Measurements from ENCODE around the gene RBM20. TPM values are rescaled to one million over a fixed set of nuclear protein-coding genes. Genes with fewer than 3 reads are reported as not detected.
A peak's percentile ranks its signal among the peaks of the same experiment; 100 is the strongest.

The RBM20 gene
- total RNA-seq, 4 donors from 2014 or later, result 0.54 to 4.3 (median 1.5) TPM

- TF ChIP-seq CTCF (IDR thresholded peaks at IDR 0.05) (no peak), POLR2A (IDR thresholded peaks at IDR 0.05) (no peak)
- Histone ChIP-seq H3K9me3 (no peaks in the 10 kb centered on the region), H3K27me3 (no peaks in the 10 kb centered on the region), H3K36me3 (no peaks in the 10 kb centered on the region), H3K27ac (no peak overlapping the region), H3K4me3 (replicated peaks in 1 of 3) (no peak overlapping the region), H3K4me1 (peaks cover 10 to 11% of the 10 kb centered on the region in 2 donors)
- no peak for DNase-seq
- intact Hi-C loops (cut with DNase I), result no loop called here
- WGBS, 2 donors, result 90 to 92% methylated on average over 6 of the region's 6 CpGs
These were observed 18.7 kb upstream of the RBM20 start for GRCh38 chr10:110625356-110625894.

GRCh38 chr10:110625951-110626855 is 17.9 kb upstream of the RBM20 start:
- TF ChIP-seq CTCF (IDR thresholded peaks at IDR 0.05), result no peak
- TF ChIP-seq POLR2A (IDR thresholded peaks at IDR 0.05), result no peak
- no peak for DNase-seq
- H3K4me1 ChIP-seq, result peaks cover 10 to 11% of the 10 kb centered on the region in 2 donors
- no peak overlapping the region for H3K27ac ChIP-seq
- WGBS, 2 donors, result 96 to 100% methylated on average over 5 of the region's 5 CpGs
- no peak overlapping the region for H3K4me3 ChIP-seq (replicated peaks in 1 of 3)
- H3K36me3 ChIP-seq, result no peaks in the 10 kb centered on the region
- H3K9me3 ChIP-seq, result no peaks in the 10 kb centered on the region
- H3K27me3 ChIP-seq, result no peaks in the 10 kb centered on the region
- intact Hi-C loops (cut with DNase I), result no loop called here

- DNase-seq, result no peak
- no peaks in the 10 kb centered on the region for H3K27me3 ChIP-seq
- H3K36me3 ChIP-seq, result no peaks in the 10 kb centered on the region
- H3K27ac ChIP-seq, result no peak overlapping the region
- H3K4me1 ChIP-seq, result peaks cover 10 to 11% of the 10 kb centered on the region in 2 donors
- TF ChIP-seq POLR2A (IDR thresholded peaks at IDR 0.05) (no peak), CTCF (IDR thresholded peaks at IDR 0.05) (no peak)
- no peak overlapping the region for H3K4me3 ChIP-seq (replicated peaks in 1 of 3)
- intact Hi-C loops (cut with DNase I), result no loop called here
- H3K9me3 ChIP-seq, result no peaks in the 10 kb centered on the region
These were observed 16.0 kb upstream of the RBM20 start for GRCh38 chr10:110628161-110628560.

- DNase-seq, result peak; percentile 24 to 65
- WGBS, 2 donors, result 14 to 26% methylated on average over 3 of the region's 3 CpGs
- intact Hi-C loops (cut with DNase I), result no loop called here
These were observed 14.4 kb upstream of the RBM20 start for GRCh38 chr10:110629680-110630191.

More at GRCh38 chr10:110629680-110630191, 14.4 kb upstream of the RBM20 start:
- no peak for TF ChIP-seq CTCF (IDR thresholded peaks at IDR 0.05)
- no peak for TF ChIP-seq POLR2A (IDR thresholded peaks at IDR 0.05)
- H3K27me3 ChIP-seq, result no peaks in the 10 kb centered on the region
- peaks cover 10 to 11% of the 10 kb centered on the region in 2 donors for H3K4me1 ChIP-seq
- no peak overlapping the region for H3K4me3 ChIP-seq (replicated peaks in 1 of 3)
- no peaks in the 10 kb centered on the region for H3K36me3 ChIP-seq
- no peaks in the 10 kb centered on the region for H3K9me3 ChIP-seq
- H3K27ac ChIP-seq, result peak overlapping the region in 2 of 3 donors; percentile 57 to 79

Measured in thyroid gland (tissue), 4 donors.